Nephron progenitor cell (in vitro differentiated cells): ENCODE results near the gene CD40.
"Not testable (repeated sequence)": the region's sequence is repeated elsewhere in the genome, so short reads cannot be mapped to it uniquely, and the experiment has no call there.

ENCODE experiments used
- DNase-seq: peaks from one replicate; pipeline ENCODE4 v3.0.0; 2021
- H3K27ac Mint-ChIP-seq: 2 replicates; pipeline ENCODE4 v1.8.0; 2021; ENCODE audit warnings: mild to moderate bottlenecking, moderate library complexity, mixed read lengths
- H3K27me3 Mint-ChIP-seq: 2 replicates; pipeline ENCODE4 v1.8.0; 2021; ENCODE audit warnings: mild to moderate bottlenecking, low read depth, mixed read lengths; ENCODE audit not compliant: poor library complexity
- H3K36me3 Mint-ChIP-seq: 2 replicates; pipeline ENCODE4 v1.8.0; 2021; ENCODE audit warnings: low read depth, mixed read lengths
- H3K4me1 Mint-ChIP-seq: 2 replicates; pipeline ENCODE4 v1.8.0; 2021; ENCODE audit warnings: mixed read lengths
- H3K4me3 Mint-ChIP-seq: 2 replicates; pipeline ENCODE4 v1.8.0; 2021; ENCODE audit warnings: mild to moderate bottlenecking, moderate library complexity, mixed read lengths
- H3K9me3 Mint-ChIP-seq: 2 replicates; pipeline ENCODE4 v1.8.0; 2021; ENCODE audit warnings: mild to moderate bottlenecking, moderate library complexity, mixed read lengths
- TF ChIP-seq, protein P1 (sequence below): fragments of 200-600 bp; sonication (generic); IDR thresholded peaks from 2 replicates; pipeline ENCODE4 v1.5.0; 2021; ENCODE audit warnings: antibody characterized with exemption

The CD40 gene

DNA sequence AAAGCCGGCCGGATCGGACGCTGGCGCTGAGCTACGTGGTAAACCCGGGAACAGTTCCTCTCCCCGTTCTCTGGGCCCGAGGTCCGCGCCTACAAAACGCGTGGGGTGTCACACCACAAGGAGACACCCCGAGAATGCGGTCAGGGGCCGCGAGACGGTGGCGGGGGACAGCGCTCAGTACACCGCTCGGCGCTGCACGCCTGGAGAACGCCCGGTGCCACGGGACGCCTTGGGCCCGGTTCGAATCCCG lies 29.0 kb upstream of the CD40 start:
- peak overlapping the region; percentile 90 for H3K27ac Mint-ChIP-seq
- peaks cover 58% of the 10 kb centered on the region for H3K4me1 Mint-ChIP-seq
- peak; percentile 49 for DNase-seq
- H3K27me3 Mint-ChIP-seq: peaks cover 11% of the 10 kb centered on the region
- TF ChIP-seq, protein P1, sequence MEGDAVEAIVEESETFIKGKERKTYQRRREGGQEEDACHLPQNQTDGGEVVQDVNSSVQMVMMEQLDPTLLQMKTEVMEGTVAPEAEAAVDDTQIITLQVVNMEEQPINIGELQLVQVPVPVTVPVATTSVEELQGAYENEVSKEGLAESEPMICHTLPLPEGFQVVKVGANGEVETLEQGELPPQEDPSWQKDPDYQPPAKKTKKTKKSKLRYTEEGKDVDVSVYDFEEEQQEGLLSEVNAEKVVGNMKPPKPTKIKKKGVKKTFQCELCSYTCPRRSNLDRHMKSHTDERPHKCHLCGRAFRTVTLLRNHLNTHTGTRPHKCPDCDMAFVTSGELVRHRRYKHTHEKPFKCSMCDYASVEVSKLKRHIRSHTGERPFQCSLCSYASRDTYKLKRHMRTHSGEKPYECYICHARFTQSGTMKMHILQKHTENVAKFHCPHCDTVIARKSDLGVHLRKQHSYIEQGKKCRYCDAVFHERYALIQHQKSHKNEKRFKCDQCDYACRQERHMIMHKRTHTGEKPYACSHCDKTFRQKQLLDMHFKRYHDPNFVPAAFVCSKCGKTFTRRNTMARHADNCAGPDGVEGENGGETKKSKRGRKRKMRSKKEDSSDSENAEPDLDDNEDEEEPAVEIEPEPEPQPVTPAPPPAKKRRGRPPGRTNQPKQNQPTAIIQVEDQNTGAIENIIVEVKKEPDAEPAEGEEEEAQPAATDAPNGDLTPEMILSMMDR: no peak
- no peaks in the 10 kb centered on the region for H3K36me3 Mint-ChIP-seq
- peak overlapping the region; percentile 91 for H3K4me3 Mint-ChIP-seq
- peaks cover 4% of the 10 kb centered on the region for H3K9me3 Mint-ChIP-seq

DNA sequence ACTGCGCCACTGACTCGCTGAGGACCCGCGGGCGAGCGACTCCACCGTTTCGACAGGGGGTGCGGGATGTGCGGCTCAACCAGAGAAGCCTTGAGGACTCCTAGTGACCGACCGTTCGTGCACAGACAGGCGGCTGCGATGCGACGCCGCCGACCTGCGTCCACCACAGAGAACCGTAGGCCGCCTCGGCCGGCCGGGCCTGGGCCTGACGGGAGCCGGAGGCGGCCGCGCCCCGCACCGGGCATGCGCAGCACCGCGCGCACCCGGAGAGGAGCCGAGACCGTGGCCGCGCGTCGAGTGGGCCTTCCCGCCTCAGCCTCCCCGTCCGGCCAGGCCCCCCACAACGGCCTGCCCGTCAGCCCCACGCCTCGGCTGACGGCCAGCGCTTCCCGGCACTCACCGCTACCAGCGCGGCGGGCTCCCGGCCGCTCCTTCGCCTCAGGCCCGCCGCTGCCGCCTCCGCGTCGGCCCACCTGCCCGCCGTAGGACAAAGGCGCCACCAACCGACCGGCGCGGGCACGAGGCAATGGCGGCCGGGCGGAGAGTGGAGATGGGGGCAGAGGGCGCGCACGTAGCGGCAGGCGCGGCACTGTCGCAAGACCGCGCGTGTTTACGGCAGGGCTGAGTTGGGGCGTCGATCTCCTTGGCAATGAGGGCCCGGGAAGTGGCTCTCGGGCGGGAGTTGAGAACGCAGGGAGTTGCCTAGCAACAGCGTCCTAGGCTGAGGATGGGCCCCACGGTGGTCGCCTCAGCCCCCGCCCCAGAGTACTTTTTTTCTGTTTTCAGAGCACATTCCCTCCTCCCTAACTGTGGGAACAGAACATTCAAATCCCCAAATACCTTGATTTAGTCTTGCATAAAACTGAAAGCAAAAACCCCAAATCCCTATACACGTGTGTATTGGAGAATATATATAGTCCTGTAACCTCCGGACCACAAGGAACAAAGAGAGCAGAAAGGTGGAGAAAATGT lies 28.4 kb upstream of the CD40 start, which contains the start of gene NCOA5:
Gene NCOA5 (minus strand): TSS at position 546 of the 972 bp plus-strand sequence. CDS start 10,538 bp downstream, outside the sequence.
- TF ChIP-seq, protein P1: no peak
- Mint-ChIP-seq H3K4me3 (peak within 1 kb of the TSS; percentile 91), H3K27ac (peak within 1 kb of the TSS; percentile 90), H3K4me1 (peaks cover 55% of the 10 kb centered on the region), H3K9me3 (peaks cover 4% of the 10 kb centered on the region), H3K36me3 (no peaks in the 10 kb centered on the region), H3K27me3 (peaks cover 11% of the 10 kb centered on the region)
- DNase-seq: peak; percentile 95

DNA sequence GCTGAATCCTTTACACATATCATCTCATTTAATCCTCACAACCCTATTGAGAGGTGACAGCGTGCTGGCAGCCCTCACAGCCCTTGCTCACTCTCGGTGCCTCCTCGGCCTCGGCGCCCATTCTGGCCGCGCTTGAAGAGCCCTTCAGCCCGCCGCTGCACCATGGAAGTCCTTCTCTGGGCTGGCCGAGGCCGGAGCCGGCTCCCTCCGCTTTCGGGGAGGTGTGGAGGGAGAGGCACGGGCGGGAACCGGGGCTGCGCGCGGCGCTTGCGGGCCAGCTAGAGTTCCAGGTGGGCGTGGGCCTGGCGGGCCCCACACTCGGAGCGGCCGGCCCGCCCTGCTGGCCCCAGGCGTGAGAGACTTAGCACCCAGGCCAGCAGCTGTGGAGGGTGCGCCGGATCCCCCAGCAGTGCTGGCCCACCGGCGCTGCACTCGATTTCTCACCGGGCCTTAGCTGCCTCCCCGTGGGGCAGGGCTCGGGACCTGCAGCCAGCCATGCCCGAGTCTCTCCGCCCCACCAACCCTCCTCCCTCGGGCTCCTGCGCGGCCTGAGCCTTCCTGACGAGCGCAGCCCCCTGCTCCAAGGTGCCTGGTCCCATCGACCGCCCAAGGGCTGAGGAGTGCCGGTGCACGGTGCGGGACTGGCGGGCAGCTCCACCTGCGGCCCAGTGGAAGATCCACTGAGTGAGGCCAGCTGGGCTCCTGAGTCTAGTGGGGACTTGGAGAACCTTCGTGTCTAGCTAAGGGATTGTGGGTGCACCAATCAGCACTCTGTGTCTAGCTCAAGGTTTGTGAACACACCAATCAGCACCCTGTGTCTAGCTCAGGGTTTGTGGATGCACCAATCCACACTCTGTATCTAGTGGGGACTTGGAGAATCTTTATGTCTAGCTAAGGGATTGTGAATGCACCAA lies 26.2 kb upstream of the CD40 start:
- H3K9me3 Mint-ChIP-seq, H3K36me3 Mint-ChIP-seq, H3K4me3 Mint-ChIP-seq, H3K27ac Mint-ChIP-seq, DNase-seq: not testable (repeated sequence)
- peaks cover 20% of the 10 kb centered on the region for H3K27me3 Mint-ChIP-seq
- peaks cover 33% of the 10 kb centered on the region for H3K4me1 Mint-ChIP-seq

DNA sequence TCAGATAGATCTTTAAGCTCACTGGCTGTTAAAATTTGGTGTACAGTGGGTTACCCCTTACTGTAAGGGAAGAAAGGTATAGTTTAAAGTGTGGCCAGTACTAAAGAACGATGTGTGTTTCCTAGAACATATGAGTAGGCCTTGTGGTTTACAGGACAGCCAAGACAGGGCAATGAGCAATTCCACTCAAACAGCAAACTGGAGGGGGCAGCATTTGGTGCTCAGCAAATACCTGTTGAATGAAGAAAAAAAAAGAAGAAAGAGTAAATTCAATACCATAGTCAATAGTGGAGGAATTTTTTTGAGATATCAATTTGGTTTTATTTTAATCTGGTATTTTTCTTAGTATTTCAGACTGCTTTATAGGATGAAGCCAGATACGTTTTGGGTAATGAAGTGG lies 24.6 kb upstream of the CD40 start:
- Mint-ChIP-seq H3K36me3 (no peaks in the 10 kb centered on the region), H3K27ac (no peak overlapping the region), H3K27me3 (peaks cover 37% of the 10 kb centered on the region), H3K9me3 (peaks cover 6% of the 10 kb centered on the region), H3K4me1 (peaks cover 17% of the 10 kb centered on the region), H3K4me3 (no peak overlapping the region)
- no peak for DNase-seq
- TF ChIP-seq, protein P1: no peak

DNA sequence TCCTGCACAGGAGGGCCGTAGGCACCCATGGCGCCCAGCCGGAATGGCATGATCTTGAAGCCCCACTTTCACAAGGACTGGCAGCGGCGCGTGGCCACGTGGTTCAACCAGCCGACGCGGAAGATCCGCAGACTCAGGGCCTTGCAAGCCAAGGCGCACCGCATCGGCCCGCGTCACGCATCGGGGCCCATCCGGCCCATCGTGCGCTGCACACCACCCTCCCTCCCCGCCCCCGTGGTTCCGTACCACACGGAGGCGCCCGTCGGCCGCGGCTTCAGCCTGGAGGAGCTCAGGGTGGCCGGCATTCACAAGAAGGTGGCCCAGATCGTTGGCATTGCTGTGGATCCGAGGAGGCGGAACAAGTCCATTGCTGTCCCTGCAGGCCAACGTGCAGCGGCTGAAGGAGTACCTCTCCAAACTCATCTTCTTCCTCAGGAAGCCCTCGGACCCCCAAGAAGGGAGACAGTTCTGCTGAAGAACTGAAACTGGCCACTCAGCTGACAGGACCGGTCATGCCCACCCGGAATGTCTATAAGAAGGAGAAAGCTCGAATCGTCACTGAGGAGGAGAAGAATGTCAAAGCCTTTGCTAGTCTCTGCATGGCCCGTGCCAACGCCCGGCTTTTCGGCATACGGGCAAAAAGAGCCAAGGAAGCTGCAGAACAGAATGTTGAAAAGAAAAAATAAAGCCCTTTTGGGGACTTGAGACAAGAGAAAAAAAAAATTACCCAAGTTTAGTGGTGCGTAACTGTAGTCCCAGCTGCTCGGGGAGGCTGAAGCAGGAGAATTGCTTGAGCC lies 18.4 kb upstream of the CD40 start:
- Mint-ChIP-seq H3K4me3 (no peak overlapping the region), H3K27me3 (peaks cover 80% of the 10 kb centered on the region), H3K36me3 (no peaks in the 10 kb centered on the region), H3K4me1 (no peaks in the 10 kb centered on the region), H3K9me3 (peaks cover 35% of the 10 kb centered on the region), H3K27ac (no peak overlapping the region)
- TF ChIP-seq, protein P1: no peak
- DNase-seq: peak; percentile 32

DNA sequence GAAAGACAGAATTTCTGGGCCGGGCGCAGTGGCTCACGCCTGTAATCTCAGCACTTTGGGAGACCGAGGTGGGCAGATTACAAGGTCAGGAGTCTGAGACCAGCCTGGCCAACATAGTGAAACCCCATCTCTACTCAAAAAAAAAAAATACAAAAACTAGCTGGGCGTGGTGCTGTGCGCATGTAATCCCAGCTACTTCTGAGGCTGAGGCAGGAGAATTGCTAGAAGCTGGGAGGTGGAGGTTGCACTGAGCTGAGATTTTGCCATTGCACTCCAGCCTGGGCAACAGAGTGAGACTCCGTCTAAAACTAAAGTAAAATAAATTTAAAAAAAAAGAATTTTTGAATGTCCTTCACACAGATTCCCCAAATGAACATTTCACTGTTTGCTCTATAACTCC lies 17.7 kb upstream of the CD40 start:
- not testable (repeated sequence) for H3K36me3 Mint-ChIP-seq, H3K4me3 Mint-ChIP-seq, DNase-seq, H3K4me1 Mint-ChIP-seq, H3K27ac Mint-ChIP-seq
- Mint-ChIP-seq H3K9me3 (peaks cover 40% of the 10 kb centered on the region), H3K27me3 (peaks cover 81% of the 10 kb centered on the region)
